Measurements from ENCODE around the gene LFNG. TPM values are rescaled to one million over a fixed set of nuclear protein-coding genes. Genes with fewer than 3 reads are reported as not detected.

Gene LFNG
- total and polyA plus RNA-seq, 9 of the 15 experiments (the other 6 are each of a cell fraction or from before 2014, with no cell fraction given) = 0.03 to 0.89 (median 0.25) TPM; not detected in 1

DNA sequence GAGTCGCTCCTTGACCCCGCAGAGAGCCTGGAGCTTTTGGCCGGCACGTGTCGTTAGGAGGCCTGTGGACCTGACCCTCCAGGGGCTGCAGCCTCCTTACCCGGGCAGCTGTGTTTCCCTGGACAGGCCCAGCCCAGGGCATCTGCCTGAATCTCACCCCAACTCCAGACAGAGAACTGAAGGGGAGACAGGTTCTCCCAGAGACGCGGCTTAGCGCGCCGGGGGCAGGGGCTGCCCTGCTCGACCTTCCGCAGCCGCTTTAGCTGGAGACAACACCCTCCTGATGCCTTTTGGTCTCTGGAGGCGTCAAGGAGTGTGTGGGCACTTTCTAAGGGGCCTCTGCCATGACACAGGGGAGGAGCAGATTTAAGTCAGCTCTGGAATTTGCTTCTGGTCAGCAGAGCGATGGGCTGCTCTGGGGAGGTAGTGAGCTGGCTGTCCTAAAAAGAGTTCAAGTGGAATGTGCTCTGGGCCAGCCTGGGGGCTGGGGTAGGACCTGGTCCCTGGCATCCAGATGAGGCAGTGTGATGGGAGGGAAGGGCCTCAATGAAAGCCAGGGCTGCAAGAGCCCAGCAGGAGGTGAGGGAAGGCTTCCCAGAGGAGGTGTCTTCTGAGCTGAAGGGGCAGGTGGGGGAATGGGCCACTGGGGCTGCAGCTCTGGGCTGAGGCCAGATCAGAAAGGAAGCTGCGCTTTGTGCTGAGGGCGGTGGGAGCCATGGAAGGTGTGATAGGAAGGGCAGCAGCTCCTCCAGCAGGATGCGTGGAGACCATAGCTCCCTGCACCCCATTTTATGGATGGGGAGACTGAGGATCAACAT, 49.2 kb upstream of the LFNG start (continued):
- no peak for TF ChIP-seq HOXB6 (CRISPR knock-in tag; IDR thresholded peaks at IDR 0.05; ENCODE audit: borderline replicate concordance)
- TF ChIP-seq, protein P1, sequence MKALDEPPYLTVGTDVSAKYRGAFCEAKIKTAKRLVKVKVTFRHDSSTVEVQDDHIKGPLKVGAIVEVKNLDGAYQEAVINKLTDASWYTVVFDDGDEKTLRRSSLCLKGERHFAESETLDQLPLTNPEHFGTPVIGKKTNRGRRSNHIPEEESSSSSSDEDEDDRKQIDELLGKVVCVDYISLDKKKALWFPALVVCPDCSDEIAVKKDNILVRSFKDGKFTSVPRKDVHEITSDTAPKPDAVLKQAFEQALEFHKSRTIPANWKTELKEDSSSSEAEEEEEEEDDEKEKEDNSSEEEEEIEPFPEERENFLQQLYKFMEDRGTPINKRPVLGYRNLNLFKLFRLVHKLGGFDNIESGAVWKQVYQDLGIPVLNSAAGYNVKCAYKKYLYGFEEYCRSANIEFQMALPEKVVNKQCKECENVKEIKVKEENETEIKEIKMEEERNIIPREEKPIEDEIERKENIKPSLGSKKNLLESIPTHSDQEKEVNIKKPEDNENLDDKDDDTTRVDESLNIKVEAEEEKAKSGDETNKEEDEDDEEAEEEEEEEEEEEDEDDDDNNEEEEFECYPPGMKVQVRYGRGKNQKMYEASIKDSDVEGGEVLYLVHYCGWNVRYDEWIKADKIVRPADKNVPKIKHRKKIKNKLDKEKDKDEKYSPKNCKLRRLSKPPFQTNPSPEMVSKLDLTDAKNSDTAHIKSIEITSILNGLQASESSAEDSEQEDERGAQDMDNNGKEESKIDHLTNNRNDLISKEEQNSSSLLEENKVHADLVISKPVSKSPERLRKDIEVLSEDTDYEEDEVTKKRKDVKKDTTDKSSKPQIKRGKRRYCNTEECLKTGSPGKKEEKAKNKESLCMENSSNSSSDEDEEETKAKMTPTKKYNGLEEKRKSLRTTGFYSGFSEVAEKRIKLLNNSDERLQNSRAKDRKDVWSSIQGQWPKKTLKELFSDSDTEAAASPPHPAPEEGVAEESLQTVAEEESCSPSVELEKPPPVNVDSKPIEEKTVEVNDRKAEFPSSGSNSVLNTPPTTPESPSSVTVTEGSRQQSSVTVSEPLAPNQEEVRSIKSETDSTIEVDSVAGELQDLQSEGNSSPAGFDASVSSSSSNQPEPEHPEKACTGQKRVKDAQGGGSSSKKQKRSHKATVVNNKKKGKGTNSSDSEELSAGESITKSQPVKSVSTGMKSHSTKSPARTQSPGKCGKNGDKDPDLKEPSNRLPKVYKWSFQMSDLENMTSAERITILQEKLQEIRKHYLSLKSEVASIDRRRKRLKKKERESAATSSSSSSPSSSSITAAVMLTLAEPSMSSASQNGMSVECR (CRISPR knock-in tag; IDR thresholded peaks at IDR 0.05) = peak; percentile 20; the same call in 1 of the 2 replicates
- TF ChIP-seq ELF1 (tag; IDR thresholded peaks at IDR 0.05) = no peak
- no peak for TF ChIP-seq EWSR1 (IDR thresholded peaks at IDR 0.05; ENCODE audit: borderline replicate concordance, low read depth, partially characterized antibody)
- no peak for TF ChIP-seq EP400 (IDR thresholded peaks at IDR 0.05)
- no peak for TF ChIP-seq GATAD2A (IDR thresholded peaks at IDR 0.05)
- TF ChIP-seq ETS2 (tag; IDR thresholded peaks at IDR 0.05; ENCODE audit: borderline replicate concordance, poor library complexity, severe bottlenecking) = no peak
- TF ChIP-seq, protein P2, sequence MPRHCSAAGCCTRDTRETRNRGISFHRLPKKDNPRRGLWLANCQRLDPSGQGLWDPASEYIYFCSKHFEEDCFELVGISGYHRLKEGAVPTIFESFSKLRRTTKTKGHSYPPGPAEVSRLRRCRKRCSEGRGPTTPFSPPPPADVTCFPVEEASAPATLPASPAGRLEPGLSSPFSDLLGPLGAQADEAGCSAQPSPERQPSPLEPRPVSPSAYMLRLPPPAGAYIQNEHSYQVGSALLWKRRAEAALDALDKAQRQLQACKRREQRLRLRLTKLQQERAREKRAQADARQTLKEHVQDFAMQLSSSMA (CRISPR knock-in tag; IDR thresholded peaks at IDR 0.05) = no peak
- no peak for TF ChIP-seq CBX1 (IDR thresholded peaks at IDR 0.05; ENCODE audit: low read depth)
- no peak for TF ChIP-seq MAFK (IDR thresholded peaks at IDR 0.05; ENCODE audit: low read length)
- no peak for TF ChIP-seq ELF4 (CRISPR knock-in tag; IDR thresholded peaks at IDR 0.05)
- peak; percentile 77 for TF ChIP-seq ZFP36 (IDR thresholded peaks at IDR 0.05; ENCODE audit: low read depth, low read length, partially characterized antibody)
- TF ChIP-seq, protein P3, sequence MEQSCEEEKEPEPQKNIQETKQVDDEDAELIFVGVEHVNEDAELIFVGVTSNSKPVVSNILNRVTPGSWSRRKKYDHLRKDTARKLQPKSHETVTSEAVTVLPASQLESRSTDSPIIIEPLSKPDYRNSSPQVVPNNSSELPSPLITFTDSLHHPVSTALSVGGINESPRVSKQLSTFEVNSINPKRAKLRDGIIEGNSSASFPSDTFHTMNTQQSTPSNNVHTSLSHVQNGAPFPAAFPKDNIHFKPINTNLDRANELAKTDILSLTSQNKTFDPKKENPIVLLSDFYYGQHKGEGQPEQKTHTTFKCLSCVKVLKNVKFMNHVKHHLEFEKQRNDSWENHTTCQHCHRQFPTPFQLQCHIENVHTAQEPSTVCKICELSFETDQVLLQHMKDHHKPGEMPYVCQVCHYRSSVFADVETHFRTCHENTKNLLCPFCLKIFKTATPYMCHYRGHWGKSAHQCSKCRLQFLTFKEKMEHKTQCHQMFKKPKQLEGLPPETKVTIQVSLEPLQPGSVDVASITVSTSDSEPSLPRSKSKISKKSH (CRISPR knock-in tag; IDR thresholded peaks at IDR 0.05) = no peak
- TF ChIP-seq KDM1A (IDR thresholded peaks at IDR 0.05) = peak; percentile 60 to 77; a peak in 3 of 4 replicates
- TF ChIP-seq RBM25 (IDR thresholded peaks at IDR 0.05; ENCODE audit: low read depth, low read length, severe bottlenecking) = peak; percentile 93
- TF ChIP-seq, protein P4, sequence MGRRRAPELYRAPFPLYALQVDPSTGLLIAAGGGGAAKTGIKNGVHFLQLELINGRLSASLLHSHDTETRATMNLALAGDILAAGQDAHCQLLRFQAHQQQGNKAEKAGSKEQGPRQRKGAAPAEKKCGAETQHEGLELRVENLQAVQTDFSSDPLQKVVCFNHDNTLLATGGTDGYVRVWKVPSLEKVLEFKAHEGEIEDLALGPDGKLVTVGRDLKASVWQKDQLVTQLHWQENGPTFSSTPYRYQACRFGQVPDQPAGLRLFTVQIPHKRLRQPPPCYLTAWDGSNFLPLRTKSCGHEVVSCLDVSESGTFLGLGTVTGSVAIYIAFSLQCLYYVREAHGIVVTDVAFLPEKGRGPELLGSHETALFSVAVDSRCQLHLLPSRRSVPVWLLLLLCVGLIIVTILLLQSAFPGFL (CRISPR knock-in tag; IDR thresholded peaks at IDR 0.05) = no peak
- TF ChIP-seq KAT8 (IDR thresholded peaks at IDR 0.05; ENCODE audit: low read depth) = no peak
- TF ChIP-seq TBP (optimal IDR thresholded peaks at IDR 0.05; ENCODE audit: low read depth, low read length) = no peak
- no peak for TF ChIP-seq KDM2B (CRISPR knock-in tag; IDR thresholded peaks at IDR 0.05)
- no peak for TF ChIP-seq RBM17 (IDR thresholded peaks at IDR 0.05; ENCODE audit: borderline replicate concordance, low read depth, low read length)
- TF ChIP-seq POLR2H (tag; IDR thresholded peaks at IDR 0.05; ENCODE audit: low read depth) = no peak
